Adrenal gland (tissue), 12 donors: ENCODE data around the gene INPP5A. TPM values are rescaled to one million over a fixed set of nuclear protein-coding genes. Genes with fewer than 3 reads are reported as not detected.
A peak's percentile ranks its signal among the peaks of the same experiment; 100 is the strongest.

ENCODE experiments used
- DNase-seq, 7 donors: peaks; one replicate each; pipeline ENCODE4 v3.0.0-alpha.2; 2019 to 2020
- H3K27ac ChIP-seq, 5 donors: fragments of 200-600 bp; sonication (generic) in 4 of 5; 1 replicate in 3 of 5; 2 replicates in 2 of 5; pipeline versions ENCODE4 v1.5.1 to v1.8.0; 2016 to 2020; ENCODE audit warnings: mild to moderate bottlenecking in 1 of 5
- H3K27me3 ChIP-seq: fragments of 200-600 bp; 2 replicates; pipeline ENCODE4 v1.8.0; 2021
- H3K36me3 ChIP-seq, 2 donors: fragments of 200-600 bp; replicated peaks in 1 of 2; 1 replicate in 1 of 2; 2 replicates in 1 of 2; pipeline versions ENCODE4 v1.5.1 to v1.8.0; 2018 to 2022
- H3K4me1 ChIP-seq, 2 donors: fragments of 200-600 bp; replicated peaks in 1 of 2; 1 replicate in 1 of 2; 2 replicates in 1 of 2; pipeline versions ENCODE4 v1.5.1 to v1.8.0; 2018 to 2021
- H3K4me3 ChIP-seq, 4 donors: fragments of 200-600 bp; sonication (generic) in 3 of 4; one replicate each; pipeline ENCODE4 v1.5.1; 2016 to 2018
- H3K9me3 ChIP-seq, 3 donors: fragments of 200-600 bp; sonication (generic) in 1 of 3; replicated peaks in 1 of 3; 1 replicate in 2 of 3; 2 replicates in 1 of 3; pipeline versions ENCODE4 v1.5.1 to v1.8.0; 2016 to 2021
- POLR2A ChIP-seq, 2 donors: fragments of 450-650 bp; IDR thresholded peaks; one replicate each; pipeline ENCODE4 v1.6.1; 2017; ENCODE audit warnings: antibody characterized with exemption in 2 of 2, mild to moderate bottlenecking in 2 of 2, moderate library complexity in 1 of 2
- WGBS, 4 donors: extraction: QIAGEN DNeasy Blood & Tissue Kit in 2 of 4; methylation state at CpG; one replicate each; pipeline versions ENCODE4 v1.1.5 to v1.1.7; 2013 to 2017; 5-methylcytosine and 5-hydroxymethylcytosine counted together
- intact Hi-C, 2 donors: fragments of 100-400 bp; cut with DNase I; formaldehyde crosslinking; loops; one replicate each; pipeline versions ENCODE4 v1.14.1 to v1.15.0; 2022 to 2023
- polyA plus RNA-seq, 3 donors: library from polyadenylated mRNA; stranded (reverse); fragments of 200-250 nt in 2 of 3; fragments of 350-450 nt in 1 of 3; fragmentation: Illumina TruSeq in 1 of 3; extraction: RNeasy Lipid Tissue Mini Kit (QIAGEN cat#74804) in 1 of 3; gene quantifications; one replicate each; pipeline ENCODE4 v1.2.3, GENCODE V29; 2013 to 2014
- total RNA-seq, 9 donors: library from RNA; depleted of rRNA in 4 of 9; stranded (reverse); fragments of >200 nt in 4 of 9; fragments of 120-200 nt in 1 of 9; fragmentation: NEBNext Ultra II Directional in 1 of 9; extraction: Animal tissue kit (Norgen Biotek cat#: 25700) in 1 of 9; gene quantifications; one replicate each; pipeline versions ENCODE4 v1.1.0 to v1.2.4, GENCODE V29; 2013 to 2023
- TF ChIP-seq, protein P1 (sequence below), 6 experiments: fragments of 450-650 bp in 4 of 6; fragments of 200-600 bp in 2 of 6; sonication (generic) in 1 of 6; IDR thresholded peaks; 1 replicate in 5 of 6; 2 replicates in 1 of 6; pipeline versions ENCODE4 v1.5.1 to v1.8.0; 2016 to 2021; ENCODE audit warnings: antibody characterized with exemption in 6 of 6, mild to moderate bottlenecking in 2 of 6, moderate library complexity in 1 of 6
- donor health status: healthy with polysubstance abuse.
- donor health status: Bipolar disorder and iron deficiency.
- donor health status: DM: yes; HTN: yes; CAD: no.
- donor health status: DM: no; HTN: no; CAD: no.
- donor health status: DM: no; HTN: no; CAD: no.
- donor health status: DM: yes; HTN: yes; CAD: no.

INPP5A gene
- total and polyA plus RNA-seq, 12 donors, result 13.5 to 62.9 (median 37.5) TPM

DNA sequence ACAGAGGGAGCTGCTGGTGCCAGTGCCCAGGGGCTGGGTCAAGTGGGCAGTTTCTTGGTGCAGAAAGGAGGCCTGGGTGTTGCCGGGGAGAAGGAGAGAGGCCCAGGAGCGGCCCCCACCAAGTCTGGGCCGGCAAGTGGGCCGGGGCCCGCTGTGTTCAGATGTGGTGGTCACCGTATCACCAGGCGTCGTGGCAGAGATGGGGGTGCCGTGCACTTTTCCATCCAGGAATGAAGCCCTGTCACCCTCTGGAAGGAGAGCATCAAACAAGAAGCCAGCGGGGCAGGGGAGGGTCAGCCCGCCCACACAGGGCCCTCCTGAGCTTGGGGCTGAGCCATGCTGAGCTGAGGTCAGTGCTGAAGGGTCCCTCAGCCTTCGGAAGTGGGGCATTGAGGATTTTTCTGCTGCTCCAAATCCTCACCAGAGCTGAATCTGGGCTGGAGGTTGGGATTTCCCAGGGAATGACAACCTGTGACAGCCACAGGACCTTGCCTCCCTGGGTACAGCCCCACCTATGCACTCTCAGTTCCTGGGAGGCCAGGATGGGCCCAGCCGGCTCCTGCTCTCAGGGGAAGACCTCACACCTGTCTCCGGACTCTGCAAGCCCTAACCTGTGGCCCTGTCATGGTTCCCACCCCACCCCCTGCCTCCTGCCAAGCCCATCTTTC is 27.9 kb upstream of the INPP5A start:
- 79 to 100% (median 91%) methylated on average over 5 to 14 of the region's 14 CpGs for WGBS, 4 donors
- TF ChIP-seq, protein P1, sequence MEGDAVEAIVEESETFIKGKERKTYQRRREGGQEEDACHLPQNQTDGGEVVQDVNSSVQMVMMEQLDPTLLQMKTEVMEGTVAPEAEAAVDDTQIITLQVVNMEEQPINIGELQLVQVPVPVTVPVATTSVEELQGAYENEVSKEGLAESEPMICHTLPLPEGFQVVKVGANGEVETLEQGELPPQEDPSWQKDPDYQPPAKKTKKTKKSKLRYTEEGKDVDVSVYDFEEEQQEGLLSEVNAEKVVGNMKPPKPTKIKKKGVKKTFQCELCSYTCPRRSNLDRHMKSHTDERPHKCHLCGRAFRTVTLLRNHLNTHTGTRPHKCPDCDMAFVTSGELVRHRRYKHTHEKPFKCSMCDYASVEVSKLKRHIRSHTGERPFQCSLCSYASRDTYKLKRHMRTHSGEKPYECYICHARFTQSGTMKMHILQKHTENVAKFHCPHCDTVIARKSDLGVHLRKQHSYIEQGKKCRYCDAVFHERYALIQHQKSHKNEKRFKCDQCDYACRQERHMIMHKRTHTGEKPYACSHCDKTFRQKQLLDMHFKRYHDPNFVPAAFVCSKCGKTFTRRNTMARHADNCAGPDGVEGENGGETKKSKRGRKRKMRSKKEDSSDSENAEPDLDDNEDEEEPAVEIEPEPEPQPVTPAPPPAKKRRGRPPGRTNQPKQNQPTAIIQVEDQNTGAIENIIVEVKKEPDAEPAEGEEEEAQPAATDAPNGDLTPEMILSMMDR (IDR thresholded peaks at IDR 0.05), result no peak
- TF ChIP-seq POLR2A (IDR thresholded peaks at IDR 0.05), result no peak
- Histone ChIP-seq H3K27ac (no peak overlapping the region), H3K36me3 (no peaks in the 10 kb centered on the region), H3K4me1 (peaks cover 0 to 12% of the 10 kb centered on the region in 2 donors), H3K27me3 (no peaks in the 10 kb centered on the region), H3K4me3 (no peak overlapping the region), H3K9me3 (no peaks in the 10 kb centered on the region)
- intact Hi-C loops, result no loop called here
- peak in 1 of 7 donors; percentile 6 for DNase-seq

DNA sequence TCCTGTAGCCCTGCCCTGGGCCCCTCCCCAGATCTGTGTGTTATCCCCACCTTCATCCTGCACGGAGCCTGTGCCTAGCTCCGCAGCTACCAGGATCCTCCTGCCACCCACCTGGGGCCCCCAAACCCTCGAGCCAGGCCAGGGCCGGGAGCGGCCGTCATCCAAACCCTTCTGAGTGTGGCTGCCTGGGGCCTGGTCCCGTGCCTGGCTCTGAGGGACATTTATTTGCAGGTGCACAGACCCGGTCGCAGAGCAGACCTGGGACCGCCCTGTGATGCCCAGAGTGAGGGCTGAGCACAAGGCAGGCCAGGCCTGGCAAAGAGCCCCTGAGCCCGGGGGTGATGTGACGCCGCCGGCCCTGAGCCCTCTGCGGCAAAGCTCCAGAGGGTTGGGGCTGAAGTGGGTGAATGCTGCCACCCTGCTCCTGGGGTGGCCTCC is 27.4 kb upstream of the INPP5A start:
- no peaks in the 10 kb centered on the region for H3K27me3 ChIP-seq
- no peaks in the 10 kb centered on the region for H3K9me3 ChIP-seq
- no peak overlapping the region for H3K4me3 ChIP-seq
- TF ChIP-seq POLR2A (IDR thresholded peaks at IDR 0.05), result no peak
- TF ChIP-seq, protein P1 (IDR thresholded peaks at IDR 0.05), result no peak
- H3K36me3 ChIP-seq, result no peaks in the 10 kb centered on the region
- intact Hi-C loops, result no loop called here
- WGBS, 4 donors, result 90 to 95% (median 95%) methylated on average over 7 to 15 of the region's 15 CpGs; no CpG with 5 or more reads in 1 of the 4 donors
- peaks cover 0 to 12% of the 10 kb centered on the region in 2 donors for H3K4me1 ChIP-seq
- DNase-seq, result no peak
- no peak overlapping the region for H3K27ac ChIP-seq

DNA sequence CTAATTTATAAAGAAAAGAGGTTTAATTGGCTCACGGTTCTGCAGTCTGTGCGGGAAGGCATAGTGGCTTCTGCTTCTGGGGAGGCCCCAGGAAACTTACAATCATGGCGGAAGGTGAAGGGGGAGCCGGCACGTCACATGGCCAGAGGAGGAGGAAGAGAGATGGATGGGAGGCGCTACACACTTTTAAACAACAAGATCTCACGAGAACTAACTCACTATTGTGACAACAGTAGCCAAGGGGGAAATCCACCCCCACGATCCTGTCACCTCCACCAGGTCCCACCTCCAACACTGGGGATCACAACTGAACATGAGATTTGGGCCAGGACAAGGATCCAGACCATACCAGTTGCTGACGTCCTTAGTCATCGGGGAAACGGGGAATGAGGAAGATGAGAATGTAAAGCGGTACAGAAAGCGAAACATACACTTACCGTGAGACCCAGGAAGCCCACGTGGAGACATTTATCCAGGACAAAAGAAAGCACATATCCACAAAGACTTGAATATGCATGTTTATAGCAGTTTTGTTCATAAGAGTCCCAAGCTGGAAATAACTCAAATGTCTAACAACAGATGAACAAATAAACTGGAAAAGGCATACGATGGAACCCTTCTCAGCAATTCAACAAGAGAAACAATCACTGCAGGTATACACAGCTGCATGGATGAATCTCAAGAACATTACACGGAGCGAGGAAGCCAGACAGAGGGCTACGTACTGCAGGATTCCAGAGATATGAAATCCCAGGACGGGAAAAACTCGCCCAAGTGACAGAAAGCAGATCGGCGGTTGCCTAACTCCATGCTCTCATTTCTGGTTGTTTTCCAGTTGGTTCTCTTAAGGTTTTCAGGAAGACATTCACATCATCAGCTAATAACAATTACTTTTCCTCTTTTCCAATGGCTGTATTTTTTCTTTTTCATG is 26.2 kb upstream of the INPP5A start:
- peaks cover 4 to 22% of the 10 kb centered on the region in 2 donors for H3K4me1 ChIP-seq
- TF ChIP-seq, protein P1 (IDR thresholded peaks at IDR 0.05), result no peak
- no peak for TF ChIP-seq POLR2A (IDR thresholded peaks at IDR 0.05)
- no peaks in the 10 kb centered on the region for H3K9me3 ChIP-seq
- H3K36me3 ChIP-seq, result no peaks in the 10 kb centered on the region
- peak in 1 of 7 donors; percentile 6 for DNase-seq
- 86 to 90% (median 89%) methylated on average over 23 of the region's 23 CpGs for WGBS, 4 donors
- no peak overlapping the region for H3K4me3 ChIP-seq
- intact Hi-C loops, result no loop called here
- no peaks in the 10 kb centered on the region for H3K27me3 ChIP-seq
- H3K27ac ChIP-seq, result no peak overlapping the region

GRCh38 chr10:132512052-132512442 is 25.5 kb upstream of the INPP5A start:
- H3K9me3 ChIP-seq, result no peaks in the 10 kb centered on the region
- intact Hi-C loops, result no loop called here
- H3K27ac ChIP-seq, result no peak overlapping the region
- H3K4me3 ChIP-seq, result no peak overlapping the region
- no peaks in the 10 kb centered on the region for H3K36me3 ChIP-seq
- TF ChIP-seq, protein P1 (IDR thresholded peaks at IDR 0.05), result no peak
- no peak for TF ChIP-seq POLR2A (IDR thresholded peaks at IDR 0.05)
- DNase-seq, result no peak
- H3K4me1 ChIP-seq, result peaks cover 11 to 28% of the 10 kb centered on the region in 2 donors
- 83 to 91% (median 89%) methylated on average over 1 of the region's 1 CpG for WGBS, 4 donors
- no peaks in the 10 kb centered on the region for H3K27me3 ChIP-seq
